Activated T-helper 2 cell treated with anti-CD3 and anti-CD28 coated beads, Interferon-gamma antibody, Interleukin-2, Interleukin-4, amounts not matched to agents 10 μg/mL and 5 μg/mL and 100 μg/mL, durations not matched to agents 14 hours and 24 hours and 36 hours (primary cell): ENCODE measurements around the gene NUCB1. TPM values are rescaled to one million over a fixed set of nuclear protein-coding genes. Genes with fewer than 3 reads are reported as not detected.
"Not testable (repeated sequence)": the region's sequence is repeated elsewhere in the genome, so short reads cannot be mapped to it uniquely, and the experiment has no call there.

Experiments
- DNase-seq: peaks from one replicate; pipeline ENCODE4 v3.0.0; 2021; ENCODE audit warnings: low spot score
- H3K27ac Mint-ChIP-seq: one replicate; pipeline ENCODE4 v1.8.0; 2021; ENCODE audit warnings: mixed read lengths
- H3K27me3 Mint-ChIP-seq: one replicate; pipeline ENCODE4 v1.8.0; 2021; ENCODE audit warnings: low read depth, mixed read lengths
- H3K36me3 Mint-ChIP-seq: one replicate; pipeline ENCODE4 v1.8.0; 2021; ENCODE audit warnings: low read depth, mixed read lengths
- H3K4me1 Mint-ChIP-seq: one replicate; pipeline ENCODE4 v1.8.0; 2021; ENCODE audit warnings: low read depth, mixed read lengths
- H3K4me3 Mint-ChIP-seq: one replicate; pipeline ENCODE4 v1.8.0; 2021; ENCODE audit warnings: low read depth, mild to moderate bottlenecking, moderate library complexity, mixed read lengths
- H3K9me3 Mint-ChIP-seq: one replicate; pipeline ENCODE4 v1.8.0; 2021; ENCODE audit warnings: mixed read lengths
- intact Hi-C: fragments of 100-400 bp; cut with micrococcal nuclease; formaldehyde crosslinking; loops from one replicate; pipeline ENCODE4 v1.15.1; 2023
- total RNA-seq: library from RNA; stranded (reverse); gene quantifications from 2 replicates; pipeline ENCODE4 v1.2.3, GENCODE V29; 2022

NUCB1 gene
- total RNA-seq, 1 donor from 2014 or later: 142 TPM

DNA sequence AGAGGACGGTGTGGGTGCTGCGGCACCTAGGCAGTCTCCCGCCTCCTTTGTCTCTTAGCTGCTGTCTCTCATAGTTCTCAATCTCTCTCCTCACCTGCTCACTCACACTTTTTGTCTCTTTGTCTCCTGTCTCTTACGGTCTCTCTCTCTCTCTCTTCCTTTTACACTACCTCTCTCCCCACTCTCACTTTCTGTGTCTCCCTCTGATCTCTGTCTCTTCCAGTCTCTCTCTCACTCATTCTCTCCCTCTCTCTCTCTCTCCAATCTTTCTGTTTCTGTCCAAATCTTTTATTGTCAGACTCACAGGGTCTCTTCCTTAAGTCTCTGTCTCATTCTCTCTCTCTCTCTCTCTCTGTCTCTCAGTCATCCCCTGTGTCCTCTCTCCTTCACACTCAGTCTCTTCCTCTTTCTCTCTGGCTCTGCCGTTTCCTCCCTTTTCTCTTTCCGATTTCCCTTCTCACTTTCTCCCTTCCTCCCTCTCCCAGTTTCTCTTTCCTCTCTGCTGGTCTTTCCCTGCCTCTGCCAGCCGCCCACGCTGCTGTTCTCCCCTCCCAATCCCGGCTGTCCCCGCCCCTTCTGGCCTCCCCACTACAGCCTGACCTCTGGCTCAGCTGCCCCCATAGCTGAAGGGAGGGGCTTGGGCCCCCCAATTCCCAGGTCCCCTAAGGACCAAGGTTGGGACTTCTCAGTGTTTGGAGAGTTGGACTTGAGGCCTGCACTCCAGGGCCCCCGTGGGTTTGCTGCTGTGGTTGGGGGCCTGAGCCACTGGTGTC is 31.8 kb upstream of the NUCB1 start, which contains the start of gene PLEKHA4:
Gene PLEKHA4 (minus strand): TSS at position 504 of the 773 bp plus-strand sequence. CDS start 997 bp downstream, outside the sequence.
- intact Hi-C loops: no loop called here
- no peak within 1 kb of the TSS for H3K27ac Mint-ChIP-seq

DNA sequence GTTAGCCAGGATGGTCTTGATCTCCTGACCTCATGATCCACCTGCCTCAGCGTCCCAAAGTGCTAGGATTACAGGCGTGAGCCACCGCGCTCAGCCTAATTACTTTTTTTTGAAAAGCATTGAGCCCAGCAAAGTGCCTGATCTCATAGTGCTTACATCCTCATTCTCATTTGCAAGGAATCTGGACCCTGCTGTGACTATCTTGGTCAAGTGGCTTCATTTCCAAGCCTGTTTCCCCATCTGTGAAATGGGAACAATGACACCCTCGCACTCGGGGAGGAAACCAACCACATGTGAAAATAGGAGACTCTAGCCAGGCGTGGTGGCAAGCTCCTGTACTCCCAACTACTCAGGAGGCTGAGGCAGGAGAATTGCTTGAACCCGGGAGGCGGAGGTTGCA is 30.1 kb upstream of the NUCB1 start:
- Mint-ChIP-seq H3K36me3 (peaks cover 22% of the 10 kb centered on the region), H3K9me3 (no peaks in the 10 kb centered on the region), H3K4me3 (no peak overlapping the region), H3K4me1 (peaks cover 30% of the 10 kb centered on the region), H3K27ac (no peak overlapping the region), H3K27me3 (peaks cover 9% of the 10 kb centered on the region)
- intact Hi-C loops: loop anchor here (5.0 kb wide), 1 partner anchor 548 kb away; a partner anchor contains a TSS
- DNase-seq: no peak

More for the DNA sequence above, 31.8 kb upstream of the NUCB1 start, which contains the start of gene PLEKHA4:
- no peaks in the 10 kb centered on the region for H3K9me3 Mint-ChIP-seq
- H3K4me1 Mint-ChIP-seq: peaks cover 15% of the 10 kb centered on the region
- H3K4me3 Mint-ChIP-seq: no peak within 1 kb of the TSS
- DNase-seq: no peak
- H3K36me3 Mint-ChIP-seq: peaks cover 6% of the 10 kb centered on the region
- H3K27me3 Mint-ChIP-seq: peaks cover 9% of the 10 kb centered on the region

DNA sequence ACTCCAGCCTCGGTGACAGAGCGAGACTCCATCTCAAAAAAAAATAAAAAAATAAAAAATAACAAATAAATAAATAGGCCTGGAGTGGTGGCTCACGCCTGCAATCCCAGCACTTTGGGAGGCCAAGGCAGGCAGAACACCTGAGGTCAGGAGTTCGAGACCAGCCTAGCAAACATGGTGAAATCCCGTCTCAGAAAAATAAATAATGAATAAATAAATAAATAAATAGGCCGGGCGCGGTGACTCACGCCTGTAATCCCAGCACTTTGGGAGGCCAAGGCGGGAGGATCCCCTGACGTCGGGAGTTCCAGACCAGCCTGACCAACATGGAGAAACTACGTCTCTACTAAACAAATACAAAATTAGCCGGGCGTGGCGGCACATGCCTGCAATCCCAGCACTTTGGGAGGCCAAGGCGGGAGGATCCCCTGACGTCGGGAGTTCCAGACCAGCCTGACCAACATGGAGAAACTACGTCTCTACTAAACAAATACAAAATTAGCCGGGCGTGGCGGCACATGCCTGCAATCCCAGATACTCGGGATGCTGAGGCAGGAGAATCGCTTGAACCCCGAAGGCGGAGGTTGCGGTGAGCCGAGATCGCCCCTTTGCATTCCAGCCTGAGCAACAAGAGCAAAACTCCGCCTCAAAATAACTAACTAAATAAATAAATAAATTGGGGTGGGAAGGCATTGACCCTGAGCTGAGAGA is 28.5 kb upstream of the NUCB1 start:
- H3K27me3 Mint-ChIP-seq, H3K9me3 Mint-ChIP-seq, DNase-seq: not testable (repeated sequence)
- peak overlapping the region; percentile 94 for H3K4me3 Mint-ChIP-seq
- intact Hi-C loops: loop anchor here (5.0 kb wide), 1 partner anchor 549 kb away; a partner anchor contains a TSS
- peaks cover 40% of the 10 kb centered on the region for H3K4me1 Mint-ChIP-seq
- peak overlapping the region; percentile 99 for H3K27ac Mint-ChIP-seq
- H3K36me3 Mint-ChIP-seq: peaks cover 37% of the 10 kb centered on the region

DNA sequence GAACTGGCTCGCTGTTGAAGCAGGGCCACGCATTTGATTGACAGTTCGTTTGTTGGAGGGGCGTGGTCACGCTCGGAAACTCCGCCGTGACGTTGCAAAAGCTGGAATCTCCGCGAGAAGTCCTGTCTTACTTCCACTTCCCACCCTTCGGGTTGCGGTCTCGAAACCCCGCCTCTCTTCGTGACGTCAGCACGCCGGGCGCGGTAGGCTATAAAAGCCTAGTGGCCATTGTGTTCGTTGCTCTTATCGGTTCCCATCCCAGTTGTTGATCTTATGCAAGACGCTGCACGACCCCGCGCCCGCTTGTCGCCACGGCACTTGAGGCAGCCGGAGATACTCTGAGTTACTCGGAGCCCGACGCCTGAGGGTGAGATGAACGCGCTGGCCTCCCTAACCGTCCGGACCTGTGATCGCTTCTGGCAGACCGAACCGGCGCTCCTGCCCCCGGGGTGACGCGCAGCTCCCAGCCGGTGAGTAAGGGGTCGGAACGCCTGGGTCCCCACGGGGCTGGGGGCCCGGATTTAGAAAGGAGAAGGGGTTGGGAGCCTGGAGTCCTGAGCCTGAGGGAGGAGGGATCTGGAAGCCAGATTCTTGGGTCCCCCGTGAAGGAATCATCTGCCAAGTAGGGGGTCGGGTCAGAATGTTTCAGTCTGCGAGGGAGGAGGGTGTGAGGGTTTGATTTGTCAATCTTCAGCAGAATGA is 27.8 kb upstream of the NUCB1 start, which contains the start of gene PPP1R15A:
Gene PPP1R15A (plus strand): TSS at position 240 of the 702 bp plus-strand sequence. CDS start 813 bp downstream, outside the sequence.
- H3K27me3 Mint-ChIP-seq: peaks cover 4% of the 10 kb centered on the region
- H3K36me3 Mint-ChIP-seq: peaks cover 40% of the 10 kb centered on the region
- peaks cover 40% of the 10 kb centered on the region for H3K4me1 Mint-ChIP-seq
- H3K27ac Mint-ChIP-seq: peak within 1 kb of the TSS; percentile 99
- H3K4me3 Mint-ChIP-seq: peak within 1 kb of the TSS; percentile 94
- DNase-seq: peak; percentile 98
- no peaks in the 10 kb centered on the region for H3K9me3 Mint-ChIP-seq
- intact Hi-C loops: loop anchor here (5.0 kb wide), 1 partner anchor 550 kb away; a partner anchor contains a TSS

DNA sequence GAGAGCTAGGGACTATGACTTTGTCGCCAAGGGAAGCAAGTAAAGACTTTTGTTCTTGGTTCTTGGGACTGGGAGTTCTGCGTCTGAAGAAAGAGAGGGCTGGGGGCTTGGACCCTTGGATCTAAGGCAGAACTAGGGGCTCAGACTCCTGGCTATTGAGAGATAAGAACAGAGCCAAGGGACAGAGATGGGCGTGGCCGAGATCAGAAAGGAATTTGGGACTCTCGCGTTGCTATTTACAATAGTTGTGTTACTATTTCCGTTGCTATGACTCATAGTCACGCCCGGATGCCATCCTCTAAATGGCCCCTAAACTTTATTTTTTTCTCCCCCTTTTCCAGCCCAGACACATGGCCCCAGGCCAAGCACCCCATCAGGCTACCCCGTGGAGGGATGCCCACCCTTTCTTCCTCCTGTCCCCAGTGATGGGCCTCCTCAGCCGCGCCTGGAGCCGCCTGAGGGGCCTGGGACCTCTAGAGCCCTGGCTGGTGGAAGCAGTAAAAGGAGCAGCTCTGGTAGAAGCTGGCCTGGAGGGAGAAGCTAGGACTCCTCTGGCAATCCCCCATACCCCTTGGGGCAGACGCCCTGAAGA is 27.1 kb upstream of the NUCB1 start:
- H3K36me3 Mint-ChIP-seq: peaks cover 47% of the 10 kb centered on the region
- H3K4me3 Mint-ChIP-seq: peak overlapping the region; percentile 94
- intact Hi-C loops: loop anchor here (1.0 to 5.0 kb wide), 2 partner anchors 92 to 551 kb away; partner anchors contain the start of gene FTL
- peaks cover 4% of the 10 kb centered on the region for H3K27me3 Mint-ChIP-seq
- H3K9me3 Mint-ChIP-seq: no peaks in the 10 kb centered on the region
- peak; percentile 80 for DNase-seq
- H3K27ac Mint-ChIP-seq: peak overlapping the region; percentile 99
- peaks cover 41% of the 10 kb centered on the region for H3K4me1 Mint-ChIP-seq

DNA sequence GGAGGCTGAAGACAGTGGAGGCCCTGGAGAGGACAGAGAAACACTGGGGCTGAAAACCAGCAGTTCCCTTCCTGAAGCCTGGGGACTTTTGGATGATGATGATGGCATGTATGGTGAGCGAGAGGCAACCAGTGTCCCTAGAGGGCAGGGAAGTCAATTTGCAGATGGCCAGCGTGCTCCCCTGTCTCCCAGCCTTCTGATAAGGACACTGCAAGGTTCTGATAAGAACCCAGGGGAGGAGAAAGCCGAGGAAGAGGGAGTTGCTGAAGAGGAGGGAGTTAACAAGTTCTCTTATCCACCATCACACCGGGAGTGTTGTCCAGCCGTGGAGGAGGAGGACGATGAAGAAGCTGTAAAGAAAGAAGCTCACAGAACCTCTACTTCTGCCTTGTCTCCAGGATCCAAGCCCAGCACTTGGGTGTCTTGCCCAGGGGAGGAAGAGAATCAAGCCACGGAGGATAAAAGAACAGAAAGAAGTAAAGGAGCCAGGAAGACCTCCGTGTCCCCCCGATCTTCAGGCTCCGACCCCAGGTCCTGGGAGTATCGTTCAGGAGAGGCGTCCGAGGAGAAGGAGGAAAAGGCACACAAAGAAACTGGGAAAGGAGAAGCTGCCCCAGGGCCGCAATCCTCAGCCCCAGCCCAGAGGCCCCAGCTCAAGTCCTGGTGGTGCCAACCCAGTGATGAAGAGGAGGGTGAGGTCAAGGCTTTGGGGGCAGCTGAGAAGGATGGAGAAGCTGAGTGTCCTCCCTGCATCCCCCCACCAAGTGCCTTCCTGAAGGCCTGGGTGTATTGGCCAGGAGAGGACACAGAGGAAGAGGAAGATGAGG is 26.4 kb upstream of the NUCB1 start:
- Mint-ChIP-seq H3K9me3 (no peaks in the 10 kb centered on the region), H3K27me3 (no peaks in the 10 kb centered on the region), H3K27ac (peak overlapping the region; percentile 99), H3K36me3 (peaks cover 54% of the 10 kb centered on the region), H3K4me1 (peaks cover 43% of the 10 kb centered on the region), H3K4me3 (peak overlapping the region; percentile 94)
- peak; percentile 25 for DNase-seq
- intact Hi-C loops: loop anchor here (1.0 to 5.0 kb wide), 2 partner anchors 92 to 551 kb away; partner anchors contain the start of gene FTL

DNA sequence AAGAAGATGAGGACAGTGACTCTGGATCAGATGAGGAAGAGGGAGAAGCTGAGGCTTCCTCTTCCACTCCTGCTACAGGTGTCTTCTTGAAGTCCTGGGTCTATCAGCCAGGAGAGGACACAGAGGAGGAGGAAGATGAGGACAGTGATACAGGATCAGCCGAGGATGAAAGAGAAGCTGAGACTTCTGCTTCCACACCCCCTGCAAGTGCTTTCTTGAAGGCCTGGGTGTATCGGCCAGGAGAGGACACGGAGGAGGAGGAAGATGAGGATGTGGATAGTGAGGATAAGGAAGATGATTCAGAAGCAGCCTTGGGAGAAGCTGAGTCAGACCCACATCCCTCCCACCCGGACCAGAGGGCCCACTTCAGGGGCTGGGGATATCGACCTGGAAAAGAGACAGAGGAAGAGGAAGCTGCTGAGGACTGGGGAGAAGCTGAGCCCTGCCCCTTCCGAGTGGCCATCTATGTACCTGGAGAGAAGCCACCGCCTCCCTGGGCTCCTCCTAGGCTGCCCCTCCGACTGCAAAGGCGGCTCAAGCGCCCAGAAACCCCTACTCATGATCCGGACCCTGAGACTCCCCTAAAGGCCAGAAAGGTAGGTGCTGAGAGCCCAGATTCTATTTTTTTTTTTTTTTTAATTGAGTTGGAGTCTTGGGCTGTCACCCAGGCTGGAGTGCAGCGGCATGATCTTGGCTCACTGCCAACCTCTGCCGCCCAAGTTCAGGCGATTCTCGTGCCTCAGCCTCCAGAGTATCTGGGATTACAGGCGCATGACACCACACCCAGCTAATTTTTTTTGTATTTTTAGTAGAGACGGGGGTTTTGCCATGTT is 25.6 kb upstream of the NUCB1 start:
- Mint-ChIP-seq H3K4me1 (peaks cover 41% of the 10 kb centered on the region), H3K27me3 (no peaks in the 10 kb centered on the region), H3K27ac (peak overlapping the region; percentile 99), H3K36me3 (peaks cover 56% of the 10 kb centered on the region), H3K4me3 (peak overlapping the region; percentile 94), H3K9me3 (no peaks in the 10 kb centered on the region)
- intact Hi-C loops: loop anchor here (1.0 to 5.0 kb wide), 2 partner anchors 26 to 552 kb away; partner anchors contain the start of gene NUCB1
- peak; percentile 24 for DNase-seq

DNA sequence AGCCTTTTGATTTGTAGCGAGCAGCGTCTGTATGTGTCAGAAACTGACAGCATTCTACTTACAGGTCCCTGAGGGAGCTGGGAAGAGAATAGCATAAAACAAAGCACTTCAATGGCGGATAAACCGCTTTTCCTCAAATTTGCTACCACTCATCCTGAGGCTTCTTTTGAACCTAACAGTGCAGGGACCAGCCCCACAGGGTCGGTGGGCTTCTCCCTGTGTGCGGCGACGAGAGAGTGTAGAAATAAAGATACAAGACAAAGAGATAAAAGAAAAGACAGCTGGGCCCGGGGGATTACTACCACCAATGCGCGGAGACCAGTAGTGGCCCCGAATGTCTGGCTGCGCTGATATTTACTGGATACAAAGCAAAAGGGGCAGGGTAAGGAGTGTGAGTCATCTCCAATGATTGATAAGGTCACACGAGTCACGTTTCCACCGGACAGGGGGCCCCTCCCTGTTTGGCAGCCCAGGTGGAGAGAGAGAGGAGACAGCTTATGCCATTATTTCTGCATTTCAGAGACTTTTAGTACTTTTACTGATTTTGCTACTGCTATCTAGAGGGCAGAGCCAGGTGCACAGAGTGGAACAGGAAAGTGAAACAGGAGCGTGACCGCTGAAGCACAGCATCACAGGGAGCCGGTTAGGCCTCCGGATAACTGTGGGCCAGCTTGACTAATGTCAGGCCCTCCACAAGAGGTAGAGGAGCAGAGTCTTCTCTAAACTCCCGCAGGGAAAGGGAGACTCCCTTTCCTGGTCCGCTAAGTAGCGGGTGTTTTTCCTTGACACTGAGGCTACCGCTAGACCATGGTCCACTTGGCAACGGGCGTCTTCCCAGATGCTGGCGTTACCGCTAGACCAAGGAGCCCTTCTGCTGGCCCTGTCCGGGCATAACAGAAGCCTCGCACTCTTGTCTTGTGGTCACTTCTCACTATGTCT is 23.8 kb upstream of the NUCB1 start:
- H3K27me3 Mint-ChIP-seq, intact Hi-C loops: not testable (repeated sequence)

DNA sequence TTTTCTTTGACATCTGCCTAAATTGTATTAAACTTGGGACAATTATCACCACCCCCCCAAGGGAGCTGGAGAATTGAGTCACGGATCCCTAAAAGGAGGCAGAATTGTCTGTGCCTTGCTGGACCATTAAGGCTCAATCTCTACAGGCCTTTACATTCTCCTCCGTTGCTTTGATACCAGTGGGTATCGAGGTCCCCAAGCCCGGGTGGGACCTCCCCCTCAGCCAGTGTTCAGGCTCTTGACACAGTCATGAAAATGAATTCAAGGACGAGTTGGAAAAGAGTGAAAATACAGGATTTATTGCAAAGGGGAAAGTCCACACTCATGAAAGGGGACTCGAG is 22.3 kb upstream of the NUCB1 start:
- intact Hi-C loops: no loop called here
- Mint-ChIP-seq H3K9me3 (peaks cover 4% of the 10 kb centered on the region), H3K4me1 (peaks cover 39% of the 10 kb centered on the region), H3K4me3 (no peak overlapping the region), H3K27ac (peak overlapping the region; percentile 19), H3K36me3 (peaks cover 54% of the 10 kb centered on the region), H3K27me3 (no peaks in the 10 kb centered on the region)
- DNase-seq: no peak

More for the DNA sequence above, 23.8 kb upstream of the NUCB1 start:
- not testable (repeated sequence) for H3K9me3 Mint-ChIP-seq
- DNase-seq: peak; percentile 48
- Mint-ChIP-seq H3K36me3 (peaks cover 56% of the 10 kb centered on the region), H3K27ac (peak overlapping the region; percentile 68), H3K4me1 (peaks cover 41% of the 10 kb centered on the region), H3K4me3 (peak overlapping the region; percentile 94)
